Hepatocyte (in vitro differentiated cells): ENCODE measurements around the gene CCT3.

Experiments
- EZH2phosphoT487 ChIP-seq: fragments of 200-600 bp; sonication (generic); IDR thresholded peaks from one replicate; pipeline ENCODE4 v1.6.1; 2018; ENCODE audit warnings: antibody characterized with exemption, mild to moderate bottlenecking, low read depth, moderate library complexity; ENCODE audit not compliant: unreplicated experiment, severe bottlenecking
- TF ChIP-seq, protein P1 (sequence below): fragments of 200-600 bp; sonication (generic); IDR thresholded peaks from 2 replicates; pipeline ENCODE4 v1.5.1; 2016; ENCODE audit warnings: antibody characterized with exemption, mild to moderate bottlenecking; ENCODE audit not compliant: poor library complexity

DNA sequence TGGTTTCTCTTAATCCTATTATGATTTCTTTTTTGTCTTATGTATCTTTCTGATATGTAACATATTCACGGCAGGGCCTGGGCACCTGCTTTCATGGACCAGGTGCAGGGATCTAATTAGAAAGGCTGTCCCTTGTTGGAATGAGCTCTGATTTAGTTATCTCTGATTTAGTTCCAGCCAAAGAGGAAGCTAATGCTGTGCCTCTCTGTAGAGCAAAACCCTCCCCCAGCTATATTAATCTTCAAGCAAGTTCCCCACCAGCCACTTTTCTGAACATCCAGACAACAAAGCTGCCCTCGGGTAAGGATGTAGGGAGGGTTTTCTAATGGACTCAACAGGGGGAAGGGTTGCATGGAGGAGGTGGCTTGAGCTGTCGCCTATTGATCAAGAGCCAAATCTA is 6.3 kb upstream of the CCT3 start:
- TF ChIP-seq EZH2phosphoT487 = no peak
- TF ChIP-seq, protein P1, sequence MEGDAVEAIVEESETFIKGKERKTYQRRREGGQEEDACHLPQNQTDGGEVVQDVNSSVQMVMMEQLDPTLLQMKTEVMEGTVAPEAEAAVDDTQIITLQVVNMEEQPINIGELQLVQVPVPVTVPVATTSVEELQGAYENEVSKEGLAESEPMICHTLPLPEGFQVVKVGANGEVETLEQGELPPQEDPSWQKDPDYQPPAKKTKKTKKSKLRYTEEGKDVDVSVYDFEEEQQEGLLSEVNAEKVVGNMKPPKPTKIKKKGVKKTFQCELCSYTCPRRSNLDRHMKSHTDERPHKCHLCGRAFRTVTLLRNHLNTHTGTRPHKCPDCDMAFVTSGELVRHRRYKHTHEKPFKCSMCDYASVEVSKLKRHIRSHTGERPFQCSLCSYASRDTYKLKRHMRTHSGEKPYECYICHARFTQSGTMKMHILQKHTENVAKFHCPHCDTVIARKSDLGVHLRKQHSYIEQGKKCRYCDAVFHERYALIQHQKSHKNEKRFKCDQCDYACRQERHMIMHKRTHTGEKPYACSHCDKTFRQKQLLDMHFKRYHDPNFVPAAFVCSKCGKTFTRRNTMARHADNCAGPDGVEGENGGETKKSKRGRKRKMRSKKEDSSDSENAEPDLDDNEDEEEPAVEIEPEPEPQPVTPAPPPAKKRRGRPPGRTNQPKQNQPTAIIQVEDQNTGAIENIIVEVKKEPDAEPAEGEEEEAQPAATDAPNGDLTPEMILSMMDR = no peak
